HepG2 (cell line): ENCODE data around the gene VAV2. TPM values are rescaled to one million over a fixed set of nuclear protein-coding genes. Genes with fewer than 3 reads are reported as not detected.
A peak's percentile ranks its signal among the peaks of the same experiment; 100 is the strongest.

Experiments
- CHD2 ChIP-seq: IDR thresholded peaks from 2 replicates; pipeline ENCODE4 v1.6.1; 2011; ENCODE audit warnings: low read depth, low read length, improper control_type of control experiment
- CREB1 ChIP-seq, 2 experiments: fragments of 450-650 bp in 1 of 2; IDR thresholded peaks; 2 replicates each; pipeline ENCODE4 v1.6.1; 2016 to 2017; ENCODE audit warnings: control low read depth in 1 of 2, mild to moderate bottlenecking in 1 of 2, missing compliant biosample characterization in 1 of 2, missing genetic modification characterization in 1 of 2
- FOXA3 ChIP-seq: IDR thresholded peaks from 2 replicates; pipeline ENCODE4 v1.6.1; 2016; ENCODE audit warnings: missing genetic modification reagents, missing compliant biosample characterization
- HMG20A ChIP-seq: IDR thresholded peaks from 2 replicates; pipeline ENCODE4 v1.6.1; 2016; ENCODE audit warnings: borderline replicate concordance
- IKZF1 ChIP-seq: fragments of 450-650 bp; IDR thresholded peaks from 2 replicates; pipeline ENCODE4 v1.7.1; 2016
- MED13 ChIP-seq: sonication (generic); formaldehyde crosslinking; IDR thresholded peaks from 2 replicates; pipeline ENCODE4 v1.5.0; 2020; ENCODE audit warnings: missing genetic modification reagents
- NR3C1 ChIP-seq: sonication (generic); formaldehyde crosslinking; IDR thresholded peaks from 2 replicates; pipeline ENCODE4 v1.4.0; 2020; ENCODE audit warnings: missing genetic modification reagents
- RNF2 ChIP-seq: fragments of 450-650 bp; conservative IDR thresholded peaks from 2 replicates; pipeline ENCODE4 v1.6.1; 2016; ENCODE audit warnings: low read depth
- SIN3B ChIP-seq: fragments of 150-350 bp; IDR thresholded peaks from 2 replicates; pipeline ENCODE4 v1.6.1; 2014; ENCODE audit warnings: low read length
- SNAPC2 ChIP-seq: sonication (generic); formaldehyde crosslinking; IDR thresholded peaks from 2 replicates; pipeline ENCODE4 v1.8.1; 2022; ENCODE audit warnings: mild to moderate bottlenecking, missing genetic modification reagents
- STAG1 ChIP-seq: sonication (generic); formaldehyde crosslinking; IDR thresholded peaks from 2 replicates; pipeline ENCODE4 v1.4.0; 2020; ENCODE audit warnings: missing genetic modification reagents
- TCF12 ChIP-seq, 2 experiments: fragments of 450-650 bp in 1 of 2; sonication (generic) in 1 of 2; formaldehyde crosslinking in 1 of 2; IDR thresholded peaks; 2 replicates each; pipeline versions ENCODE4 v1.6.1 to v1.8.0; 2017 to 2022; ENCODE audit warnings: antibody characterized with exemption in 1 of 2, mild to moderate bottlenecking in 1 of 2, missing genetic modification reagents in 1 of 2, moderate library complexity in 1 of 2
- TCF7 ChIP-seq: sonication (generic); IDR thresholded peaks from 2 replicates; pipeline ENCODE4 v1.6.1; 2016; ENCODE audit warnings: antibody characterized with exemption, low read depth
- ZFP82 ChIP-seq: sonication (generic); formaldehyde crosslinking; IDR thresholded peaks from 2 replicates; pipeline ENCODE4 v1.5.1; 2020; ENCODE audit warnings: mild to moderate bottlenecking, missing genetic modification reagents, borderline replicate concordance
- ZKSCAN5 ChIP-seq: sonication (generic); formaldehyde crosslinking; IDR thresholded peaks from 2 replicates; pipeline ENCODE4 v1.5.1; 2020; ENCODE audit warnings: mild to moderate bottlenecking, missing genetic modification reagents
- ZNF292 ChIP-seq: sonication (generic); formaldehyde crosslinking; IDR thresholded peaks from 2 replicates; pipeline ENCODE4 v1.8.1; 2022; ENCODE audit warnings: mild to moderate bottlenecking, low read depth, missing genetic modification reagents, borderline replicate concordance
- ZNF546 ChIP-seq: sonication (generic); formaldehyde crosslinking; conservative IDR thresholded peaks from 2 replicates; pipeline ENCODE4 v1.8.1; 2023; ENCODE audit warnings: mild to moderate bottlenecking, missing genetic modification reagents
- ZNF670 ChIP-seq: sonication (generic); formaldehyde crosslinking; IDR thresholded peaks from 2 replicates; pipeline ENCODE4 v1.8.0; 2022; ENCODE audit warnings: mild to moderate bottlenecking, missing genetic modification reagents, borderline replicate concordance
- ZNF703 ChIP-seq: sonication (generic); formaldehyde crosslinking; IDR thresholded peaks from 2 replicates; pipeline ENCODE4 v1.5.1; 2020; ENCODE audit warnings: missing genetic modification reagents, mild to moderate bottlenecking, moderate library complexity, borderline replicate concordance
- ZNF816 ChIP-seq: sonication (generic); formaldehyde crosslinking; IDR thresholded peaks from 2 replicates; pipeline ENCODE4 v1.8.0; 2022; ENCODE audit warnings: missing genetic modification reagents, mild to moderate bottlenecking, borderline replicate concordance
- polyA plus RNA-seq, 8 experiments: library from polyadenylated mRNA; depleted of rRNA in 3 of 8; stranded (reverse) in 7 of 8; unstranded in 1 of 8; fragments of >200 nt; fragmentation: Illumina TruSeq in 4 of 8; extraction: Trizol in 4 of 8; gene quantifications; 2 replicates each; pipeline versions ENCODE4 v1.2.1 to v1.2.3, GENCODE V29; 2011 to 2016; ENCODE audit warnings: low read depth in 4 of 8, missing spikeins in 1 of 8, mixed read lengths in 1 of 8; ENCODE audit not compliant: insufficient read depth in 1 of 8
- total RNA-seq, 5 experiments: library from RNA; depleted of rRNA; stranded (reverse); fragments of >200 nt; fragmentation: Illumina TruSeq; extraction: Trizol; gene quantifications; 2 replicates each; pipeline ENCODE4 v1.2.3, GENCODE V29; 2016; ENCODE audit warnings: low read depth in 1 of 5
- TF ChIP-seq, protein P1 (sequence below): IDR thresholded peaks from 2 replicates; pipeline ENCODE4 v1.6.1; 2012; ENCODE audit warnings: low read depth, low read length, improper control_type of control experiment
- TF ChIP-seq, protein P2 (sequence below): sonication (generic); formaldehyde crosslinking; IDR thresholded peaks from 2 replicates; pipeline ENCODE4 v1.4.0; 2020; ENCODE audit warnings: mild to moderate bottlenecking, missing genetic modification reagents, borderline replicate concordance
- TF ChIP-seq, protein P3 (sequence below): sonication (generic); formaldehyde crosslinking; IDR thresholded peaks from 2 replicates; pipeline ENCODE4 v1.9.0; 2021; ENCODE audit warnings: missing genetic modification reagents, borderline replicate concordance
- TF ChIP-seq, protein P4 (sequence below): IDR thresholded peaks from 2 replicates; pipeline ENCODE4 v1.6.1; 2012; ENCODE audit warnings: inconsistent platforms
- TF ChIP-seq, protein P5 (sequence below): sonication (generic); formaldehyde crosslinking; IDR thresholded peaks from 2 replicates; pipeline ENCODE4 v1.4.0; 2020; ENCODE audit warnings: missing genetic modification reagents, low read depth, mild to moderate bottlenecking, borderline replicate concordance

The VAV2 gene
- total and polyA plus RNA-seq, 2 of the 13 experiments (the other 11 are each of a cell fraction or from before 2014, with no cell fraction given): 22.5 to 22.9 TPM

DNA sequence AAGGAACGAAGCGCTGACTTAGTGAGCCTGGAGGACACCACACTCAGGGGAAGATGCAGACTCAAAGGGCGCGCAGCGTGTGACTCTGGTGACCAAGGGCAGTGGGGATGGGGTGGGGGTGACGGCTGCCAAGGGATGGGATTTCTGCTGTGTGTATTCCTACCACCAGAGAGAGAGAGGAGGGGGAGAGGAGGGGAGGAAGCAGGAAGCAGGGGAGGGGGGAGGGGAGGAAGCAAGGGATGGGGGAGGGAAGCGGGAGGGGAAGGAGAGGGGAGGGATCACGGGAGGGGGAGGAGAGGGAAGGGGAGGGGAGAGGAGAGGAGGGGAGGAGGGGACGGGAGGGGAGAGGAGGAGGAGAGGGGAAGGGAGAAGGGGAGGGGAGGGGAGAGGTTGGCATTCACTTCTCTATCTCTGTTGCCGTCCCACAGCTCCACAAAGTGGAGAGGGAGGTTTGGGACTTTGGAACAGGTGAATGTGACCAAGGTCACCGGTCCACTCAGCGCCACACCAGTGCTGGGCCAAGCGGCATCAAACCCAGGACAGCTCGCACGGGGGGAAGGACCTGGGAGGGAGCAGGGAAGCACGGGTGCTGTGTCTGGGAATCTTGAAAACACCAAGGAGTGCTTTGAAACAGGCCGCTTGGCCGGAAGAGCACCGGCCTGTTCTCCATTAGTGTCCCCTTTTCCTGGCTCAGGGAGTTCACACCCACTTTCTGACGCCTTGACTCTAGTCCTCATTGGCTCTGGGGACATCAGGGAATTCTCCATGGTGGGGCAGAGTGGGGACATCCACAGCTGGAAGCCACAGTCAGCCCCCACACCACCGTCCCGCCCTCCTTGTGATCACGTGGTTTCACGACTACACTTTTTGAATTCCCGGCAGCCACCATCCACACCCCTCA lies 77.4 kb downstream of the VAV2 start (continued):
- TF ChIP-seq, protein P1, sequence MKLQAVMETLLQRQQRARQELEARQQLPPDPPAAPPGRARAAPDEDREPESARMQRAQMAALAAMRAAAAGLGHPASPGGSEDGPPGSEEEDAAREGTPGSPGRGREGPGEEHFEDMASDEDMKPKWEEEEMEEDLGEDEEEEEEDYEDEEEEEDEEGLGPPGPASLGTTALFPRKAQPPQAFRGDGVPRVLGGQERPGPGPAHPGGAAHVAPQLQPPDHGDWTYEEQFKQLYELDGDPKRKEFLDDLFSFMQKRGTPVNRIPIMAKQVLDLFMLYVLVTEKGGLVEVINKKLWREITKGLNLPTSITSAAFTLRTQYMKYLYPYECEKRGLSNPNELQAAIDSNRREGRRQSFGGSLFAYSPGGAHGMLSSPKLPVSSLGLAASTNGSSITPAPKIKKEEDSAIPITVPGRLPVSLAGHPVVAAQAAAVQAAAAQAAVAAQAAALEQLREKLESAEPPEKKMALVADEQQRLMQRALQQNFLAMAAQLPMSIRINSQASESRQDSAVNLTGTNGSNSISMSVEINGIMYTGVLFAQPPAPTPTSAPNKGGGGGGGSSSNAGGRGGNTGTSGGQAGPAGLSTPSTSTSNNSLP: no peak
- no peak for TF ChIP-seq TCF12 (IDR thresholded peaks at IDR 0.05)
- TF ChIP-seq TCF12 (CRISPR knock-in tag; IDR thresholded peaks at IDR 0.05): no peak
- peak; percentile 46; the same call in 1 of the 2 replicates for TF ChIP-seq HMG20A
- TF ChIP-seq, protein P2, sequence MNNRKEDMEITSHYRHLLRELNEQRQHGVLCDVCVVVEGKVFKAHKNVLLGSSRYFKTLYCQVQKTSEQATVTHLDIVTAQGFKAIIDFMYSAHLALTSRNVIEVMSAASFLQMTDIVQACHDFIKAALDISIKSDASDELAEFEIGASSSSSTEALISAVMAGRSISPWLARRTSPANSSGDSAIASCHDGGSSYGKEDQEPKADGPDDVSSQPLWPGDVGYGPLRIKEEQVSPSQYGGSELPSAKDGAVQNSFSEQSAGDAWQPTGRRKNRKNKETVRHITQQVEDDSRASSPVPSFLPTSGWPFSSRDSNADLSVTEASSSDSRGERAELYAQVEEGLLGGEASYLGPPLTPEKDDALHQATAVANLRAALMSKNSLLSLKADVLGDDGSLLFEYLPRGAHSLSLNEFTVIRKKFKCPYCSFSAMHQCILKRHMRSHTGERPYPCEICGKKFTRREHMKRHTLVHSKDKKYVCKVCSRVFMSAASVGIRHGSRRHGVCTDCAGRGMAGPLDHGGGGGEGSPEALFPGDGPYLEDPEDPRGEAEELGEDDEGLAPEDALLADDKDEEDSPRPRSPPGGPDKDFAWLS (CRISPR knock-in tag): no peak
- TF ChIP-seq IKZF1: no peak
- TF ChIP-seq, protein P3, sequence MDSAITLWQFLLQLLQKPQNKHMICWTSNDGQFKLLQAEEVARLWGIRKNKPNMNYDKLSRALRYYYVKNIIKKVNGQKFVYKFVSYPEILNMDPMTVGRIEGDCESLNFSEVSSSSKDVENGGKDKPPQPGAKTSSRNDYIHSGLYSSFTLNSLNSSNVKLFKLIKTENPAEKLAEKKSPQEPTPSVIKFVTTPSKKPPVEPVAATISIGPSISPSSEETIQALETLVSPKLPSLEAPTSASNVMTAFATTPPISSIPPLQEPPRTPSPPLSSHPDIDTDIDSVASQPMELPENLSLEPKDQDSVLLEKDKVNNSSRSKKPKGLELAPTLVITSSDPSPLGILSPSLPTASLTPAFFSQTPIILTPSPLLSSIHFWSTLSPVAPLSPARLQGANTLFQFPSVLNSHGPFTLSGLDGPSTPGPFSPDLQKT (CRISPR knock-in tag): no peak
- TF ChIP-seq SNAPC2 (CRISPR knock-in tag): no peak
- TF ChIP-seq FOXA3: peak; percentile 50
- no peak for TF ChIP-seq CHD2
- no peak for TF ChIP-seq SIN3B
- TF ChIP-seq CREB1 (IDR thresholded peaks at IDR 0.05): no peak
- no peak for TF ChIP-seq CREB1 (CRISPR knock-in tag; IDR thresholded peaks at IDR 0.05)
- TF ChIP-seq, protein P4, sequence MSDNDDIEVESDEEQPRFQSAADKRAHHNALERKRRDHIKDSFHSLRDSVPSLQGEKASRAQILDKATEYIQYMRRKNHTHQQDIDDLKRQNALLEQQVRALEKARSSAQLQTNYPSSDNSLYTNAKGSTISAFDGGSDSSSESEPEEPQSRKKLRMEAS: peak; percentile 33; the same call in 1 of the 2 replicates
- no peak for TF ChIP-seq STAG1 (CRISPR knock-in tag)
- TF ChIP-seq NR3C1 (CRISPR knock-in tag): no peak
- no peak for TF ChIP-seq ZNF292
- TF ChIP-seq ZNF546: no peak
- no peak for TF ChIP-seq ZNF670 (CRISPR knock-in tag)
- TF ChIP-seq RNF2: no peak
- TF ChIP-seq MED13 (CRISPR knock-in tag): 0 out of 2 replicates have a peak, but pooled peaks have one; percentile 44
- no peak for TF ChIP-seq ZFP82
- no peak for TF ChIP-seq ZKSCAN5 (CRISPR knock-in tag)
- no peak for TF ChIP-seq ZNF703 (CRISPR knock-in tag)
- no peak for TF ChIP-seq TCF7
- TF ChIP-seq, protein P5, sequence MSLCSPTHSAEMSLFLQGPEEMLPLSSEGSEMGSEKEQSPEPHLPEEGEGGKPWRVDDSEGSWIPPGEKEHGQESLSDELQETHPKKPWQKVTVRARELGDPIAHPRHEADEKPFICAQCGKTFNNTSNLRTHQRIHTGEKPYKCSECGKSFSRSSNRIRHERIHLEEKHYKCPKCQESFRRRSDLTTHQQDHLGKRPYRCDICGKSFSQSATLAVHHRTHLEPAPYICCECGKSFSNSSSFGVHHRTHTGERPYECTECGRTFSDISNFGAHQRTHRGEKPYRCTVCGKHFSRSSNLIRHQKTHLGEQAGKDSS (CRISPR knock-in tag): peak; percentile 49; the same call in 1 of the 2 replicates
- no peak for TF ChIP-seq ZNF816
